HG03521 (cell line): ENCODE measurements around the gene ACSL1.
"Not testable (repeated sequence)": the region's sequence is repeated elsewhere in the genome, so short reads cannot be mapped to it uniquely, and the experiment has no call there.

Source experiments
- ATAC-seq: cut with Tn5 transposase; IDR thresholded peaks from one replicate; pipeline ENCODE4 v1.9.1; 2021; ENCODE audit warnings: mild to moderate bottlenecking, moderate library complexity; ENCODE audit not compliant: unreplicated experiment

Gene ACSL1

GRCh38 chr4:184762100-184762499, 63.7 kb downstream of the ACSL1 start:
- peak; percentile 58 for ATAC-seq

DNA sequence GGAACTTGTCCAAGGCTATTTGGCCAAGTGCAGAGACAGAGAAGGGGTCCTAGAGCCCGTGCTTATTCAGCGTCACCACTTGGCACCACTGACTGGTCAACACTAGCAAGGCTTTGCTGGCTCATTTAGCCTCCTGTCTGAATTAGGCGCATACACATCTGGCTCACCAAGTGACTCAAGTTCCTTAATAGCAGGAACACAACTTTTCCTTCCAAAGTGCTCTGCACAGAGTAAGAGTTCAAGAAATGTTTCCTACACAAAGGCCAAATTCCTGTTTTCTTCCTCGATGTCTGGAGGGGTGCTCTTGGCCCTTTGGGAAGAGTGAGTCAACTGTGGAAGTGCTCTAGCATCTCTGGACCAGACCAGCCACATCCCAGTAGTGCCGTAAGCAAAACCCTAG, 65.1 kb downstream of the ACSL1 start:
- no peak for ATAC-seq

DNA sequence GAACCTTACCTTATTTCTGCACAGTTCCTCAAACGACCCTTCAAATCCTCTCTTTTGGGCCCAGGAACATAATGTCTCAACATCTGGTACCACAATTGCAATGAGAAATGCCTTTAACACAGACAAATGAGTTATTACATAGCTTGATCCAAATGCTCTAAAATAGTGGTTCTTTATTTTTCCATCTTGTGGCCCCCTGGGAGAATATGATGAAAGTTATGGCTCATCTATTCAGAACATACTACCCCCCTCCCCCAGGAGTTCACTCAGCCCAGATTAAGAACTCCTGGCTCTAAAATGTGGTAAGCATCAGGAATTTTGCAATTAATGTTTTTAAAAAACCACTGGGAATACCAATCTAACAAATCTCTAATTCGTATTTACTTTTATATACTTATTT, 68.0 kb downstream of the ACSL1 start:
- no peak for ATAC-seq

GRCh38 chr4:184756399-184756798, 69.4 kb downstream of the ACSL1 start:
- ATAC-seq = no peak

DNA sequence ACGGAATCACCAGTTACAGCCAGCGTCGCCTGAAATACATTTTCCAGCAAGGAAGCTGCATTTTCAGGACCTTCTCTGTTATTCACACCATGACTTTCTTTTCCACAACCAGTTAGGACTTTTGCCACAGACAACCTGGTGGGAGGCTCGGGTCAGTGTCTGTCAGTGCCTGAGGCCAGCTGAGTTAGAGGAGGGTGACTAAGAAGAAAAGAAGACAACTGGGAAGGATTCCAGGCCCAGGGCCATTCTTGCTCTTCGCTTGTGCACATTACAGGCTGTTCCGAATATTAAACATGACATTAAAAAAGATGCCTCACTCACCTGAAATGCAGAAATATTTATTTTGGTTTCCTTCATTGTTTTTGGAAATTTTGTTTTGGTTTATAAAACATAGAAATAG, 70.5 kb downstream of the ACSL1 start:
- no peak for ATAC-seq

- no peak for ATAC-seq
Observed at GRCh38 chr4:184752496-184753275, 73.1 kb downstream of the ACSL1 start.

GRCh38 chr4:184751585-184751956, 74.2 kb downstream of the ACSL1 start:
- ATAC-seq = no peak

DNA sequence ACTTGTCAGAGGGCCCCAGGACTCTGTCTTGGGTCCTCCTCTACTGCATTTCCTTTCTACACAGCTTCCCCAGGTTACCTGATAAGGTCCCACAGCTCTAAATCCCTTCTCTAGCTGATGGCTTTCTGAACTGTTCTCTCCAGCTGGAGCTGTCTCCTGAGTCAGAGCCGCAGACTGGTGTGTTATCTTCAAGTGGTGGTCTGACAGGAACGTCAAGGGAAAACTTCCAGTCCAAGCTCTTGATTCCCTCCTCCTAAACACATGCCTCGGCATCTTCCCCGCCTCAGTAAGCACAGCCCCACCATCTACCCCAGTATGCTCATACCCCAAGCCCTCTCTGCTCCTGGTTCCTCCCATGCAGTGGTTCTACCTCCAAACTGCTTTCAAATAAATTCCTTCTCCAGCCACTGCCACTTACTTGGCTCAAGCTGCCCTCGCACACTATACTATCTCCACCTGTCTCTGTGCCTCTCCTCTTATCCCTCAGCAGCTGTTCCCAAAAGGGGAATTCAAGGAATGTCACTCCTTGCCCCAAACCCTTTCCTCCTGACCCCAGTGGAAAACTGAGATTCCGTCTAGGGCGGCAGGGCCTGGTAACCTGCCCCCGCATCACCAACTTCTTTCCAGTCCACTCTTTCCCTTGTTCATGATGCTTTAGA, 74.7 kb downstream of the ACSL1 start:
- ATAC-seq = no peak

DNA sequence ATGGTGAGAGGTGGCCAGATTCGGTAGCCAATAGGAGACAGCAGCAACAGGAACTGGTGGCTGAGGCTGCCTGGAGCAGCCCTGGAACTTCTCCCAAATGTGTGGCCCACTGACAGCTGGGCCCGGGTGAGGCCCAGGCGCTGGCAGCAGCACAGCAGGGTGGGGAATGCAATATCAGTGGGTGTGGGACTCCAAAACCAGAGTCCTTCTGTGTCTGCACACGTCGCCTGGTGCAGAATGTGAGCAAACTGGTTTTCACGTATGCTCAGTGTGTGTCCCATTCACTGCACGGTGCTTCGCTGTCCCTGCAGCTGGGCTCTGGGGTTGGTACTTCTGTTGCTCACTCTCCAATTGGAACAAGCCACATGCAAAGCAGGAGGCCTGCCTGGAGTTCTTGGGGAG, 77.5 kb downstream of the ACSL1 start:
- no peak for ATAC-seq

DNA sequence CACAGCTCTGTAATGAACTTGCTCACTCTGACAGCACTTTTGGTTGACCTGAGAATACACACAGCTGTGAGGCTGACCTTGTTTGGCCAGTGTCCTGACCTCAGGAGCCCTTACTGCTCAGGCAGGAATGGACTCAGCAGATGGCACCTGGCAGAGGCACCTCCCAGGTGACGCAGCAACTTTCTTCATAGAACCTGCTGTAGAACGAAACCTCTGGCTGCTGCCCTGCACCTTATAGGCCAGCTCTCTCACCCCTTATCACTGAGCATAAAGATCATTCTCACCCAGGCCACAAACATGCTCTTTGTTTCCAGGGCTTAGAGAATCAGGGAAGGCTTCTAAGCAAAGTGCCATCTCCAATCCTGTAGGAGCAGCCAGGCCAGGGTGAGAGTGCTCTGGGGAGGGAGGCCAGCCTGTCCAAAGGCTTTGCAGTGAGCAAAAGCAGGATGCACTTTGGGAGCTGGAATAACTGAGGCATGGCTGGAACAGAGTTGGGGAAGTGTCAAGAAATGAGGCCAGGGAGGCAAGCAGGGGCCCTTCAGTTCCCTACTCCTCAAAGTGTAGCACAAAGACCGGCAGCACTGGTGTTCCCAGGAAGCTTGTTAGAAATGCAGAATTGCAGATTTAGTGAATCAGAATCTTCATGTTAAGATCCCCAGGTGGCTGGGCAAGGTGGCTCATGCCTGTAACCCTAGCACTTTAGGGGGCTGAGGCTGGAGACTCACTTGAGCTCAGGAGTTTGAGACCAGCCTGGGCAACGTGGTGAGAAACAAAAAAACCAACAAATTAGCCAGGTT, 78.5 kb downstream of the ACSL1 start:
- no peak for ATAC-seq

GRCh38 chr4:184745831-184746795, 79.7 kb downstream of the ACSL1 start:
- ATAC-seq = no peak

DNA sequence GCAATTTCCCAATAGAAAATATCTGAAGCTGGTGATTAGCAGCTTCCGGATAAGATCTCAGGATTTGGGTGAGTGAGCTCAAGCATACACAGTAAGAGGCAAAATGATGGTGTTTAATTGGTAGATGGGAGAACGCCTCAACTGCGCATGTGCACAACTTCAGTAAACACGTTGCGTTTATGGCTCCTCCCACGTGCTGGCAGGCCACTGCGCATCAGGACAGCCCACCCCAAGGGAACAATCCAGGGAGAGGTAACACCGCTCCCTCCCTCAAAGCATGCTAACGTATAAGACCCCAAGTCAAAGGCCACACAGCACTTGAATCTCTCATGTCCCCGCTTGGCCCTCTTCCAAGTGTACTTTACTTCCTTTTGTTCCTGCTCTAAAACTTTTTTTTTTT, 81.5 kb downstream of the ACSL1 start:
- ATAC-seq = no peak

GRCh38 chr4:184743650-184744049, 82.1 kb downstream of the ACSL1 start:
- ATAC-seq = no peak

DNA sequence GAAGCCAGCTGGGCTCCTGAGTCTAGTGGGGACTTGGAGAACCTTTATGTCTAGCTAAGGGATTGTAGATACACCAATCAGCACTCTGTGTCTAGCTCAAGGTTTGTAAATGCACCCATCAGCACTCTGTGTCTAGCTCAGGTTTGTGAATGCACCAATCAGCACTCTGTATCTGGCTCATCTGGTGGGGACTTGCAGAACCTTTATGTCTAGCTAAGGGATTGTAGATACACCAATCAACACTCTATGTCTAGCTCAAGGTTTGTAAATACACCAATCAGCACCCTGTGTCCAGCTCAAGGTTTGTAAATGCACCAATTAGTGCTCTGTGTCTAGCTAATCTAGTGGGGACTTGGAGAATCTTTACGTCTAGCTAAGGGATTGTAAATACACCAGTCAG, 84.1 kb downstream of the ACSL1 start:
- ATAC-seq = not testable (repeated sequence)

DNA sequence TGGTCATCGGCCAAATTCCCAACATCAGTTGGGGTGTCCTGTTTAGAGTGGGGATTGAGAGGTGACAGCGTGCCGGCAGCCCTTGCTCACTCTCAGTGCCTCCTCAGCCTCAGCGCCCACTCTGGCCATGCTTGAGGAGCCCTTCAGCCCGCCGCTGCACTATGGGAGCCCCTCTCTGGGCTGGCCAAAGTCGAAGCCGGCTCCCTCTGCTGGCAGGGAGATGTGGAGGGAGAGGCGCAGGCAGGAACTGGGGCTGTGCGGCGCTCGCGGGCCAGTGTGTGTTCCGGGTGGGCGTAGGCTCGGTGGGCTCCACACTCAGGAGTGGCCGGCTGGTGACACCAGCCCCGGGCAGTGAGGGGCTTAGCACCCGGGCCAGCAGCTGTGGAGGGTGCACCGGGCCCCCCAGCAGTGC, 84.8 kb downstream of the ACSL1 start:
- ATAC-seq = no peak

DNA sequence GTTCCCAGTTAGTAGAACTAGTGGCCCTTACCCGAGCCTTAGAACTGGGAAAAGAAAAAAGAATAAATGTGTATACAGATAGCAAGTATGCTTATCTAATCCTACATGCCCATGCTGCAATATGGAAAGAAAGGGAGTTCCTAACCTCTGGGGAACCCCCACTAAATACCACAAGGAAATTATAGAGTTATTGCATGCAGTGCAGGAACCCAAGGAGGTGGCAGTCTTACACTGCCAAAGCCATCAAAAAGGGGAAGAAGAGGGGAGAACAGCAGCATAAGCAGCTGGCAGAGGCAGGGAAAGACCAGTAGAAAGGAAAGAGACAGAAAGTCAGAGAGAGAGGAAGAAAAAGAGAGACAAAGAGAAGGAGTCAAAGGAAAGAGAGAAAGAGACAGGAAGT, 86.2 kb downstream of the ACSL1 start:
- not testable (repeated sequence) for ATAC-seq

DNA sequence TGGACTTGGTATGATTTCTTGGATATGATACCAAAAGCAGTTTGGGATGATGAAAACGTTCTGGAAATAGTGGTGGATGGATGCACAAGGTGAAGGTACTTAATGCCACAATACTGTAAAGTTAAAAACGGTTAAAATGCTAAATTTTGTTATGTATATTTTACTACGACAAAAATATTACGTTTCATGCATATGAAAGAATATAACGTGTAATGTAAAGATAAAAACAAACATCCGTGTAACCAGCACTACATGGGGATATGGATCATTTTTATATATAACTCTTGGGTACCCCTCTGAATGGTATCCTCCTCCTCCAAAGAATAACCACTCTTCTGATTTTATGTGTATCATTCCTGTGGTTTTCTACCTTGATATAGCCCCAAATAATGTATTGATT, 91.0 kb downstream of the ACSL1 start:
- ATAC-seq = no peak

DNA sequence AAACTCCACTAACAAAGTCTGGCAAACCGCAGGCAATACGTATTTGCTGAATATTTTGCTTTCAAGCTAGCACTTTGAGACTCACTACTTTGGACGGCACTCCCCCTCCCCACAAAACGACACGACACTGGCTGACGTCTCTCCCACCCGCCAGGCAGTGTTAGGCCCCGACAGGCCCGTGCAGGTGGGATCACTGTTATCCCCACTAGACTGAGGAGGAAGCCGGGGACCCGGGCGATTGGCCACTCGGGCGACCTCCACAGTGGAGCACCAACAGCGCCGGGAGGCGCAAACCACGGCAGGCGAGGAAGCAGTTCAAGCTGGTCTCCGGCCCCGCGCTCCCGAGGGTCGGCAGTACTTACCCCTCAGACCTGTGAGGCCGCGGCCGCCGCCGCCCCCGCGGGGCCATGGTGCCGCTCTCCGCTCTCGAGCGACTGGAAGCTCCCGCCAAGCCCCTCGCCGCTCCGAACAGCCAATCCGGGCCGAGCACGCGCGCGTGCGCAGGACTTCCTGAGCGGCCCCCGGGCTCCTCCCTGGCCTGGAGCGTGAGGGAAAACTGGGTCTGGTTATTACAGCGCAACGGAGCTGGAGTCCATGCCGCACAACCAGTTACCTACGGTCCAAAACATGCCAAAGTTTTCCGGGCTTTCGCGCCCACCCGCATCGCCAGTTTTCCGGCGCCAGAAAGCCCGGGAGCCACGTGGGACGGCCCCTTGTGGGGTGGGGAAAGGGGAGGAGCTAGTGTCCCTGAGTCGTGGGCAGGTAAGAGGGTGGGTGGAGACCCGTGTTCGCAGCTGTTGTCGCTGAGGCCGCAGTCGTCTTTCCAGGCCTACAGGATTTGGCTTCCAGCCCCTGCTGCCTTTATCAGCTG, 91.9 kb downstream of the ACSL1 start, which contains the start of gene CENPU:
Gene CENPU, minus strand, starts transcription at position 443 of the 871 bp plus-strand sequence. Its CDS starts 34 bp downstream, at position 409.
- ATAC-seq = peak; percentile 95

DNA sequence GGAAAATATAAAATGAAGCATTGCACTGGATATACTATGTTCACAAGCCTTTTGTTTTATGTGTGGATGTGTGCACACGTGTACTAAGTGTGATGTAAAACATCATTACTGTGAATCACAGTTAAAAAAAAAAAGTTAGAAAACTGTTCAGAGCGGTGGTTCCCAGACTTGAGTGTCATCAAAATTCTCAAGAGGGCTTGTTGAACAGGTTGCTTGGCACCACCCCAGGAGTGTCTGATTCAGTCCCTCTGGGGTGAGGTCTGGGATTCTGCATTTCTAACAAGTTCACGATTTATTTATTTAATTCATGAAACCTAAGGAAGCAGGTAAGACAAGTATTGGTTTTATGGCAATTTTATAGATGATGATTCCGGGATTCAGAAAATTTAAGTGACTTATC, 93.6 kb downstream of the ACSL1 start:
- no peak for ATAC-seq

GRCh38 chr4:184731056-184731455, 94.7 kb downstream of the ACSL1 start:
- ATAC-seq = no peak
